ENCODE measurements around the gene HOXC12.

DNA sequence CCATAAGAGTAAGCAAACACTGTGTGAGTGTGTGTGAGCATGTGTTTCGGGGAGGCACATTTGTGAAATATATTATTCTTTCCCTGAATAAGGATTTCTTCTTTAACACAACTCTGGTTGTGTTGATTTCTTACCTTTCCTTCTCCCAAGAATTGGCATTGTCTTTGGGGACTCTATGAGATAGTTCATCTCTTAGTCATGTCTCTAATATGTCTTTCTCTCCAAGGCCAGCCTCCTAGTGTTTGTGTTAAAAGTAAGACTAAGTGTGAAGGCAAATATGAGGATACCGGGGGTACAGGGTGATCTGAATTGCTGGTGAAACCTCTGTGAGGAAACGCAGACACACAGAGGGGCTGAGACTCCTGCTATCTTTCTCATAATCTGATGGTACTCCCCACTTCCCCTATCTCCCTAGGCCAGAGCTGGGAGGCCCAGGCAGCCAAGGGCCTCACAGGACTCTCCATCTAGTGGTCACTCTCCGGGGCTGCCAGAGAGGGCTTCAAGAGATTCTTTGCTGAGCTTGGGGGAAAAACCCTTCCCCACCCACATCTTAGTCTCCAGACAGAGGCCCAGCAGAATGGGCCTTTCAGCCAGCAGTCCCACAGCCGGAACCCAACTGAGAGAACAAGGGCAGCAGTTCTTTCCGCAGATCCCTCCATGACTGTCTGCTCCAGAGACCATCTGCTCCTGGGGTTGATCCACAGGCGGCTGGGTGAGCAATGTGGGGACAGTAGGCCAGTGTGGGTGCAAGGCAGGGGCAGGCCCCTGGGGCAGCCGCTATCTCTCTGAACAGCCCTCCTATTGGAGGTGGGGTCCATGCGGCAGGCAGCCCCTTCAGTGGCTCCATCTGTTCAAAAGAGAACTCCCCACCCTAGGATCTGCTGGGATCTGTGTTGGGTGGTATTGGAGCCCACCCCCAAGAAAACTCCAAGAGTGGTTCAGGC, 5.8 kb upstream of the HOXC12 start:
- TF ChIP-seq, protein P1, sequence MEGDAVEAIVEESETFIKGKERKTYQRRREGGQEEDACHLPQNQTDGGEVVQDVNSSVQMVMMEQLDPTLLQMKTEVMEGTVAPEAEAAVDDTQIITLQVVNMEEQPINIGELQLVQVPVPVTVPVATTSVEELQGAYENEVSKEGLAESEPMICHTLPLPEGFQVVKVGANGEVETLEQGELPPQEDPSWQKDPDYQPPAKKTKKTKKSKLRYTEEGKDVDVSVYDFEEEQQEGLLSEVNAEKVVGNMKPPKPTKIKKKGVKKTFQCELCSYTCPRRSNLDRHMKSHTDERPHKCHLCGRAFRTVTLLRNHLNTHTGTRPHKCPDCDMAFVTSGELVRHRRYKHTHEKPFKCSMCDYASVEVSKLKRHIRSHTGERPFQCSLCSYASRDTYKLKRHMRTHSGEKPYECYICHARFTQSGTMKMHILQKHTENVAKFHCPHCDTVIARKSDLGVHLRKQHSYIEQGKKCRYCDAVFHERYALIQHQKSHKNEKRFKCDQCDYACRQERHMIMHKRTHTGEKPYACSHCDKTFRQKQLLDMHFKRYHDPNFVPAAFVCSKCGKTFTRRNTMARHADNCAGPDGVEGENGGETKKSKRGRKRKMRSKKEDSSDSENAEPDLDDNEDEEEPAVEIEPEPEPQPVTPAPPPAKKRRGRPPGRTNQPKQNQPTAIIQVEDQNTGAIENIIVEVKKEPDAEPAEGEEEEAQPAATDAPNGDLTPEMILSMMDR (IDR thresholded peaks at IDR 0.05) = no peak
- TF ChIP-seq POLR2A (IDR thresholded peaks at IDR 0.05) = no peak

Data from esophagus squamous epithelium (tissue), 4 donors.